Loucy (cell line): Measurements from ENCODE around the gene COL8A1.

Experiments used
- H2AFZ ChIP-seq: fragments of 200-600 bp; sonication (generic); 2 replicates; pipeline ENCODE4 v1.6.0; 2016; ENCODE audit warnings: antibody characterized with exemption, mild to moderate bottlenecking, low read length, moderate library complexity
- H3F3A ChIP-seq: fragments of 200-600 bp; 2 replicates; pipeline ENCODE4 v1.6.0; 2016; ENCODE audit warnings: antibody characterized with exemption, low read depth, mild to moderate bottlenecking
- H3K27me3 ChIP-seq: fragments of 200-600 bp; sonication (generic); 2 replicates; pipeline ENCODE4 v1.6.1; 2014; ENCODE audit warnings: low read length, mild to moderate bottlenecking; ENCODE audit not compliant: insufficient read depth, poor library complexity, severe bottlenecking
- H3K36me3 ChIP-seq: fragments of 200-600 bp; sonication (generic); 2 replicates; pipeline ENCODE4 v1.6.1; 2016; ENCODE audit warnings: low read length; ENCODE audit not compliant: insufficient read depth
- H3K4me1 ChIP-seq: fragments of 200-600 bp; sonication (generic); 2 replicates; pipeline ENCODE4 v1.5.1; 2014; ENCODE audit warnings: low read length, mild to moderate bottlenecking; ENCODE audit not compliant: insufficient read depth, poor library complexity, severe bottlenecking
- H3K4me2 ChIP-seq: fragments of 200-600 bp; sonication (generic); 2 replicates; pipeline ENCODE4 v1.6.0; 2014; ENCODE audit warnings: antibody characterized with exemption, low read length, low read depth, mild to moderate bottlenecking; ENCODE audit not compliant: poor library complexity, severe bottlenecking
- H3K4me3 ChIP-seq: fragments of 200-600 bp; sonication (generic); 2 replicates; pipeline ENCODE4 v1.5.1; 2014; ENCODE audit warnings: low read length, mild to moderate bottlenecking, mixed read lengths; ENCODE audit not compliant: poor library complexity, severe bottlenecking
- H3K79me2 ChIP-seq: fragments of 200-600 bp; sonication (generic); 2 replicates; pipeline ENCODE4 v1.6.1; 2014; ENCODE audit warnings: low read length; ENCODE audit not compliant: insufficient read depth
- H3K9ac ChIP-seq: fragments of 200-600 bp; sonication (generic); 2 replicates; pipeline ENCODE4 v1.6.0; 2014; ENCODE audit warnings: mild to moderate bottlenecking, low read depth, low read length, moderate library complexity; ENCODE audit not compliant: poor library complexity, severe bottlenecking
- H3K9me2 ChIP-seq: fragments of 200-600 bp; sonication (generic); replicated peaks from 2 replicates; pipeline ENCODE4 v1.6.1; 2016; ENCODE audit warnings: low read depth, low read length, mixed read lengths
- H3K9me3 ChIP-seq: fragments of 200-600 bp; sonication (generic); 2 replicates; pipeline ENCODE4 v1.6.1; 2014; ENCODE audit warnings: mild to moderate bottlenecking, antibody characterized with exemption, low read length, low read depth; ENCODE audit not compliant: insufficient read depth
- H4K20me1 ChIP-seq: fragments of 200-600 bp; sonication (generic); 2 replicates; pipeline ENCODE4 v1.6.0; 2014; ENCODE audit warnings: antibody characterized with exemption, low read length, mild to moderate bottlenecking; ENCODE audit not compliant: insufficient read depth, poor library complexity, severe bottlenecking
- CTCF ChIP-seq: fragments of 200-600 bp; sonication (generic); conservative IDR thresholded peaks from 2 replicates; pipeline ENCODE4 v1.5.1; 2014; ENCODE audit warnings: mild to moderate bottlenecking, antibody characterized with exemption, low read length
- EZH2phosphoT487 ChIP-seq: fragments of 200-600 bp; IDR thresholded peaks from 2 replicates; pipeline ENCODE4 v1.6.1; 2018; ENCODE audit warnings: antibody characterized with exemption, mild to moderate bottlenecking, moderate library complexity, borderline replicate concordance

Gene COL8A1

GRCh38 chr3:99846477-99847160 is 208.2 kb downstream of the COL8A1 start:
- Histone ChIP-seq H4K20me1 (no peaks in the 10 kb centered on the region), H3K79me2 (no peaks in the 10 kb centered on the region)

GRCh38 chr3:99848433-99848832 is 210.0 kb downstream of the COL8A1 start:
- Histone ChIP-seq H3K9me3 (no peaks in the 10 kb centered on the region), H3F3A (no peaks in the 10 kb centered on the region), H3K4me1 (peaks cover 14% of the 10 kb centered on the region), H4K20me1 (no peaks in the 10 kb centered on the region), H3K9ac (no peak overlapping the region), H2AFZ (no peak overlapping the region), H3K9me2 (no peaks in the 10 kb centered on the region), H3K79me2 (no peaks in the 10 kb centered on the region), H3K27me3 (no peaks in the 10 kb centered on the region), H3K36me3 (no peaks in the 10 kb centered on the region), H3K4me3 (no peak overlapping the region), H3K4me2 (no peak overlapping the region)
- no peak for TF ChIP-seq EZH2phosphoT487
- TF ChIP-seq CTCF, result no peak

More at GRCh38 chr3:99846477-99847160, 208.2 kb downstream of the COL8A1 start:
- Histone ChIP-seq H3K27me3 (no peaks in the 10 kb centered on the region), H3K9me3 (no peaks in the 10 kb centered on the region), H3K4me2 (no peak overlapping the region), H3K36me3 (no peaks in the 10 kb centered on the region), H3K4me3 (no peak overlapping the region), H3F3A (no peaks in the 10 kb centered on the region), H3K9me2 (no peaks in the 10 kb centered on the region), H2AFZ (no peak overlapping the region), H3K9ac (no peak overlapping the region), H3K4me1 (peaks cover 14% of the 10 kb centered on the region)
- TF ChIP-seq CTCF (no peak), EZH2phosphoT487 (no peak)
